ENCODE measurements around the gene PARVB. TPM values are rescaled to one million over a fixed set of nuclear protein-coding genes. Genes with fewer than 3 reads are reported as not detected.

PARVB gene
- total RNA-seq, 1 donor: 29.3 TPM

DNA sequence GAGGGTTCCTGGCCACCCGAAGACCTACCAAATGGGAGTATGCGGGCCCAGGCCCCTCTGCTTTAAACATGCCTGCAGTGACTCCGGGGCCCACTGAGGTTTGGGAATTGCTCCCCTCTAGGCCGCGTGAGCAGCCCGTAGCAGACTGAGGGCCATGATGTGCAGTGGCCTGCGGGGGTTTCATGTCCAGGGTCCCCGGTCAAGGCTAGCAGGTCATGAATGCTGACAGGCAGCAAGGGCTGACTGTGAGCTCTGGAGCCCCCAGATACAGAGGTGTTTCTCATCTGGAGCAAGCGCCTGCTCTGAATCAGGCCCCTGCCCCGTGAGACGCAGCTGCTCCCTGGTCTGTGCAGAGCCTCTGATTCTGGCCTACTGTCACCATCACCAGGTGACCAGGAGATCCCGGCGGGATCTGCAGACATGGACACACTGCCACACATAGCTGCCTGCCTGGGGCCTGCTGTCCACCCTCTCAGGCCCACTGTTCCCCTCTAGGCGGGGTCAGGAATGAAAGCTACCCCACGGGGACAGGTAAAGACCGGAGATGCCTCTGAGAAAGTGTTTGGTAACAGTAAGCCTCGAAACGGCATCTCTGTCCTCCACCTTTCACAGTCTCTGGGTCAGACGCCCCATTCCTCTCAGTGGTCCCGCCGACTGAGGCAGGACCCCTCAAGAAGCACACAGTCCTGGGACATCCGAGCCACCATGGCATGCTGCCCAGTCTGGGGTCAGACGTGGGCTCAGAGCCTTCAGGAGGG lies 73.3 kb downstream of the PARVB start:
- peak; percentile 58 for DNase-seq (ENCODE audit: insufficient read length, low spot score, missing footprints)
- no peaks in the 10 kb centered on the region for H3K4me1 ChIP-seq (ENCODE audit: insufficient read depth, low read length)
- H2AFZ ChIP-seq (ENCODE audit: low read length): no peak overlapping the region
- no peak overlapping the region for H3K4me3 ChIP-seq (ENCODE audit: insufficient read depth, low read length)
- no peaks in the 10 kb centered on the region for H3K79me2 ChIP-seq (ENCODE audit: insufficient read depth, low read length)
- no peaks in the 10 kb centered on the region for H3K36me3 ChIP-seq (ENCODE audit: insufficient read depth, low read length)
- H3K4me2 ChIP-seq (ENCODE audit: insufficient read depth, low read length): no peak overlapping the region
- no peaks in the 10 kb centered on the region for H3K27me3 ChIP-seq (ENCODE audit: insufficient read depth, low read length)
- H4K20me1 ChIP-seq (ENCODE audit: insufficient read depth, low read length): no peaks in the 10 kb centered on the region
- no peak overlapping the region for H3K27ac ChIP-seq (ENCODE audit: low read depth, low read length)
- no peaks in the 10 kb centered on the region for H3K9me3 ChIP-seq (ENCODE audit: low read depth, low read length)
- TF ChIP-seq, protein P1, sequence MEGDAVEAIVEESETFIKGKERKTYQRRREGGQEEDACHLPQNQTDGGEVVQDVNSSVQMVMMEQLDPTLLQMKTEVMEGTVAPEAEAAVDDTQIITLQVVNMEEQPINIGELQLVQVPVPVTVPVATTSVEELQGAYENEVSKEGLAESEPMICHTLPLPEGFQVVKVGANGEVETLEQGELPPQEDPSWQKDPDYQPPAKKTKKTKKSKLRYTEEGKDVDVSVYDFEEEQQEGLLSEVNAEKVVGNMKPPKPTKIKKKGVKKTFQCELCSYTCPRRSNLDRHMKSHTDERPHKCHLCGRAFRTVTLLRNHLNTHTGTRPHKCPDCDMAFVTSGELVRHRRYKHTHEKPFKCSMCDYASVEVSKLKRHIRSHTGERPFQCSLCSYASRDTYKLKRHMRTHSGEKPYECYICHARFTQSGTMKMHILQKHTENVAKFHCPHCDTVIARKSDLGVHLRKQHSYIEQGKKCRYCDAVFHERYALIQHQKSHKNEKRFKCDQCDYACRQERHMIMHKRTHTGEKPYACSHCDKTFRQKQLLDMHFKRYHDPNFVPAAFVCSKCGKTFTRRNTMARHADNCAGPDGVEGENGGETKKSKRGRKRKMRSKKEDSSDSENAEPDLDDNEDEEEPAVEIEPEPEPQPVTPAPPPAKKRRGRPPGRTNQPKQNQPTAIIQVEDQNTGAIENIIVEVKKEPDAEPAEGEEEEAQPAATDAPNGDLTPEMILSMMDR (IDR thresholded peaks at IDR 0.05; ENCODE audit: extremely low read depth, low read depth, low read length): no peak

DNA sequence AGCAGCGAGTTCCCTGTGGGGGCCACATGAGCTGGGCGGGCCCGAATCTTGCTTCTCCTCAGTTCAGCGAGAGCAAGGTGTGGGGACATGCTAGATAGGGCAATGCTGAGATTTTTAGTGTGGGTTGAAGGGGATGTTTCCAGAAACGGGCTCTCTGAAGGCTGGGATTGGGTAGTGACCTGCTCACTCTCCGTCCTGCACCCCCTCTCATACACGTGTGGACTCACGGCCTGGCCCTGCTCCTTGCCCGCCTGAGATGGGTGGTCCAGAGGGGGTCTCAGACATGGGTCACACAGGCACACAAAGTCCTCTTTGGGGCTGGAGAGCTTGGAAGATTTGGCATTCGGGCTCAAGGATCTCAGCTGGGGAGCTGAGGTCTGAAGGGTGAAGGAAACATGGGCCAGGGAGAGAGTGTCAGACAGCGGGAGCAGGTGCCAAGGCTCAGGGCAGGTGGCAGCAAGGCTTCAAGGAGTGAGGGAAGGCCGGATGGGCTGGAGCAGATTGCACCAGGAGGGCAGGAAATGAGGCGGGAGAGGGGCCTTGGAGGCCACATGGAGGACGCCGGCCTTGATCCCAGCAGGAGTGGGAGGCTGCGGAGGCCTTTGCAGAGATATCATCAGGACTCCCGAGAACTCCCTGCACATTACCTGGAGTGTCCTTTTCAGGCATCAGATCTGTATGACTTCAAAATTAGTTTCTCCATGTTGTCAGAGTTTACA lies 74.1 kb downstream of the PARVB start:
- Histone ChIP-seq H3K4me3 (ENCODE audit: insufficient read depth, low read length) (no peak overlapping the region), H2AFZ (ENCODE audit: low read length) (no peak overlapping the region), H4K20me1 (ENCODE audit: insufficient read depth, low read length) (no peaks in the 10 kb centered on the region), H3K4me2 (ENCODE audit: insufficient read depth, low read length) (no peak overlapping the region), H3K9me3 (ENCODE audit: low read depth, low read length) (no peaks in the 10 kb centered on the region), H3K27me3 (ENCODE audit: insufficient read depth, low read length) (no peaks in the 10 kb centered on the region), H3K79me2 (ENCODE audit: insufficient read depth, low read length) (no peaks in the 10 kb centered on the region), H3K27ac (ENCODE audit: low read depth, low read length) (no peak overlapping the region), H3K4me1 (ENCODE audit: insufficient read depth, low read length) (no peaks in the 10 kb centered on the region), H3K36me3 (ENCODE audit: insufficient read depth, low read length) (no peaks in the 10 kb centered on the region)
- TF ChIP-seq, protein P1 (IDR thresholded peaks at IDR 0.05; ENCODE audit: extremely low read depth, low read depth, low read length): no peak
- DNase-seq (ENCODE audit: insufficient read length, low spot score, missing footprints): peak; percentile 56

DNA sequence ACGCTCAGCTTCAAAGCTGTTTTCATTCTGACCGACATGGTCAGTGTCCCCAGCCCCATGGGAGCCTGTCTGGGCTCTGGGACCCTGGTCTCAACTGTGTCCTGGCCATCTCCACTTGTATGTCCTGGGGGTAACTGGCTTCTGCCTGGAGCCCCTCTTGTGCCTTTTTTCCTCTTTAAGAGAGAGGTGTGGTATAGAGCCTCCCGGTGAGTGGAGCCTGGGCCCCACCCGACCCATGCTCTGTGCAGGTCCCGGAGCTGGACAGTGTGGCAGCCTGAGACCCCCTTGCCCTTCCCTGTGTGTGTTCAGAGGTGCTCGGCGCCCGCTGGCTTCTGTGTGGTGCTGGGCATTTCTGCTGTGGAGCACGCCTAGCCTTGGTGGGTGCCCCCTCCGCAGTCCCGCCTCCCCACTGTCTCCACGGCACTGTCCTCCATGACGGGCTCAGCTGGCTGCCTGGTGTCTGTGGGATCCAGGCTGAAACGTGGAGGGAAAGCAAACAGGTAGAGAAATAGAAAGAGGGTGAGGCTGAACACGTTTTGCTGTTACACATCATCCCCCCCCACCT lies 74.9 kb downstream of the PARVB start:
- no peaks in the 10 kb centered on the region for H4K20me1 ChIP-seq (ENCODE audit: insufficient read depth, low read length)
- TF ChIP-seq, protein P1 (IDR thresholded peaks at IDR 0.05; ENCODE audit: extremely low read depth, low read depth, low read length): no peak

DNA sequence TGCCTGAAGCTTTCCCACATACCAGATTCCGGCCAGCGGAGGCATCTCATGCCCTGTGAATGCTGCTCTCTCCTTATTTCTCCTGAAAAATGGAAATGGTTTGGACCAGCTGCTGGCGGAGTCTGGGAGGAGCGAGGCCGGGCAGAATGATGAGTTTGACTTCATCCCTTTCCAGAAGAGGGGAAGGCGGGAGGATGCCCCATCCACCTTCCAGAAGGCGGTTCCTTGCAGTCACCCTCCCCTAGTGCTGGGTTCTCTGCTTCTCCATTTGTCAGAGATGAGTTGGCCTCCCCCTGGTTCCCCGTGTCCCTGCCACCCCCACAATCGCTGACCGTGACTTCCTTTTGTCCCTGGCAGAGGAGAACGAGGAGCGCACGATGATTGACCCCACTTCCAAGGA lies 75.6 kb downstream of the PARVB start:
- H4K20me1 ChIP-seq (ENCODE audit: insufficient read depth, low read length): no peaks in the 10 kb centered on the region
- H3K36me3 ChIP-seq (ENCODE audit: insufficient read depth, low read length): peaks cover 6% of the 10 kb centered on the region
- H3K27ac ChIP-seq (ENCODE audit: low read depth, low read length): no peak overlapping the region
- H3K4me3 ChIP-seq (ENCODE audit: insufficient read depth, low read length): no peak overlapping the region
- H3K9me3 ChIP-seq (ENCODE audit: low read depth, low read length): no peaks in the 10 kb centered on the region
- TF ChIP-seq, protein P1 (IDR thresholded peaks at IDR 0.05; ENCODE audit: extremely low read depth, low read depth, low read length): no peak
- peak; percentile 44 for DNase-seq (ENCODE audit: insufficient read length, low spot score, missing footprints)
- H3K4me1 ChIP-seq (ENCODE audit: insufficient read depth, low read length): no peaks in the 10 kb centered on the region
- no peaks in the 10 kb centered on the region for H3K79me2 ChIP-seq (ENCODE audit: insufficient read depth, low read length)
- H2AFZ ChIP-seq (ENCODE audit: low read length): no peak overlapping the region
- no peak overlapping the region for H3K4me2 ChIP-seq (ENCODE audit: insufficient read depth, low read length)
- H3K27me3 ChIP-seq (ENCODE audit: insufficient read depth, low read length): no peaks in the 10 kb centered on the region

More for the DNA sequence above, 74.9 kb downstream of the PARVB start:
- no peaks in the 10 kb centered on the region for H3K4me1 ChIP-seq (ENCODE audit: insufficient read depth, low read length)
- DNase-seq (ENCODE audit: insufficient read length, low spot score, missing footprints): peak; percentile 79
- no peak overlapping the region for H3K4me3 ChIP-seq (ENCODE audit: insufficient read depth, low read length)
- H3K9me3 ChIP-seq (ENCODE audit: low read depth, low read length): no peaks in the 10 kb centered on the region
- H3K27ac ChIP-seq (ENCODE audit: low read depth, low read length): no peak overlapping the region
- no peaks in the 10 kb centered on the region for H3K79me2 ChIP-seq (ENCODE audit: insufficient read depth, low read length)
- no peak overlapping the region for H3K4me2 ChIP-seq (ENCODE audit: insufficient read depth, low read length)
- no peak overlapping the region for H2AFZ ChIP-seq (ENCODE audit: low read length)
- peaks cover 5% of the 10 kb centered on the region for H3K36me3 ChIP-seq (ENCODE audit: insufficient read depth, low read length)
- no peaks in the 10 kb centered on the region for H3K27me3 ChIP-seq (ENCODE audit: insufficient read depth, low read length)

Measured in osteoblast (primary cell).